Measurements from ENCODE around the gene ZFHX3.

GRCh38 chr16:72877374-72878028 is 170.4 kb downstream of the ZFHX3 start:
- TF ChIP-seq EP300 (IDR thresholded peaks at IDR 0.05; ENCODE audit: borderline replicate concordance in 1 of 2, control insufficient read depth in 1 of 2, low read depth in 2 of 2, low read length in 2 of 2) (no peak), RCOR1 (conservative IDR thresholded peaks at IDR 0.05; ENCODE audit: low read depth, low read length) (no peak), MAX (IDR thresholded peaks at IDR 0.05; ENCODE audit: low read depth, low read length) (no peak), YBX1 (IDR thresholded peaks at IDR 0.05) (no peak), CREM (IDR thresholded peaks at IDR 0.05; ENCODE audit: low read depth) (no peak), POLR2A (IDR thresholded peaks at IDR 0.05; ENCODE audit: low read depth, low read length) (no peak), ZZZ3 (IDR thresholded peaks at IDR 0.05; ENCODE audit: control insufficient read depth, insufficient read length, low read depth) (no peak)
